NCI-H524 treated with DMSO at 0.1 percent for 48 hours (cell line): Measurements from ENCODE around the gene STAT4.

Source experiments
- DNase-seq: peaks from one replicate; lab custom pipeline; 2025; lab: John Stamatoyannopoulos, UW

Gene STAT4

DNA sequence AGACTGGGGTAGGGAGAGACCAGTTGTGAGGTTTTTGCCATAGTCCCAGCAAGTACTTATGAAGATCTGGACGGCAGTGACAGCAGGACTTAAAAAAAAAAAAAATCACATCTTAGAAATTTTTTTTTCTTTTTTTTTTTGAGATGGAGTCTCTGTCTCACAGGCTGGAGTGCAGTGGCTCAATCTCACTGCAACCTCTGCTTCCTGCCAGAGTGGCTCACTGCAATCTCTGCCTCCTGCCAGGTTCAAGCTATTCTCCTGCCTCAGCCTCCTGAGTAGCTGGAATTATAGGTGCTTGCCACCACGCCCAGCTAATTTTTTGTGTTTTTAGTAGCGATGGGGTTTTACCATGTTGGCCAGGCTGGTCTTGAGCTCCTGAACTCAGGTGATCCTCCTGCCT, 22.4 kb upstream of the STAT4 start:
- DNase-seq = no peak

DNA sequence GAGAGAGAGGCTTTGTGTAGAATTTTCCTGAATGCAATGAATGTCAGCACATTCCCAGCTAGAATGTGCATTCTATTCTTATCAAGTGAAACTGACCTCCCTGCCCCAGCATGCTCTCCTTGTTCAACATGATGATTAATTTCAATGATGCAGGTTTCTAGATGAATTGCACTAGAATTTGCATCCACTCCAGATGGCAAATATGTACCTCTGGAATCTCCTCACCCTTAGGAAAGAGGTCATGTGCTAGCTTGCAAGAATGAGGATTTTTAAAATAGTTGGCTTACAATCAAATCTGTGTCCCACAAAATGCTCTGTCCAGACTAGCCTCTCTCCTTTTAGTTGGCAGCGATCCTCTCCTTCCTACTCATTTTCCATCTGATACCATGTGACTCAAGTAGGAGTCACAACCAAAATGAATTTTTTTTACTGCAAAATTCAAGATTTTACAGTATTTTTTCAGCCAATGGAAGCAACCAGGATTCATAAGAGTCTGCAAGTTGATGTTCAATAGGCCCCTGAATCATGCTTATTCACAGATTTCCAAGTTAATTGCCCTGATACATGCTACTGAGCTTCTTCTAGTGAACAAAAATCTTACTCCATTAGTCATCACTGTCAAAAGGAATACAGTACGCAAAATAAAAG, 21.0 kb upstream of the STAT4 start:
- no peak for DNase-seq

DNA sequence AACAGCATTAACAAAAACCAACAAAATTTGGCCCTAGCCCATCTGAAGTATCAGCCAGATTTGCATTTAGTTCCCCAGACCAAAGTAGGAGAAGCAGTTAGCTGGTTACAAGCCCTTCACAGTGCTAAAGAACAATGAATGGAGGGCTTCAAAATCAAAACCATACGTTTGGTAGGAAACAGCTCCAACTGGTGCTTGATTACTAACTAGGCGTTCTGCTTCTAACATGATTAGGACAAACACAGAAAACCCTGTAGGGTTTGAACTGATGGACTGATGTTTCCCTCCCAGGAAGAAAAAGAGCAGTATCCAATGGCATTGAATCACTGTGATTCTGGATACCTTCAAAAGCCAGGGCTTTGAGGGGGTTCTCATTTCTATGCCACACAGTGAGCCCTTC, 20.5 kb upstream of the STAT4 start:
- DNase-seq = no peak

DNA sequence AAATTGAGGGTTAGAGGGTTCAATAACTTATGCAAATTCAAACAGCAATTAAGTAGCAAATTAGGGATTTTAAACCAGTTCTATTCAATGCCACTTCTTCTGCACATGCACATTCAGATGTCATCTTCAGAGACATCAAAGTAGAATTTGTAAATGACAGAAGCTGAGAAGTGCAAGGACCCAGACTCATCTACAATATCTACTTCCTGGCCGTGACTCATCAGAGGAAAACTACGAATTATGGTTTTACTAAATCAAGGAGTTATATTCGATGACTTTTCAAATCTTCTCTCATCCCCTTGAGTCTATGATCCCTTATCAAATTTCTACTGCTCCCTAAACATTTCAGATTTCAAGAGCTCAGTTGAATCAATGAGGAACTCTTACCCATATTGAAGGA, 20.0 kb upstream of the STAT4 start:
- no peak for DNase-seq

DNA sequence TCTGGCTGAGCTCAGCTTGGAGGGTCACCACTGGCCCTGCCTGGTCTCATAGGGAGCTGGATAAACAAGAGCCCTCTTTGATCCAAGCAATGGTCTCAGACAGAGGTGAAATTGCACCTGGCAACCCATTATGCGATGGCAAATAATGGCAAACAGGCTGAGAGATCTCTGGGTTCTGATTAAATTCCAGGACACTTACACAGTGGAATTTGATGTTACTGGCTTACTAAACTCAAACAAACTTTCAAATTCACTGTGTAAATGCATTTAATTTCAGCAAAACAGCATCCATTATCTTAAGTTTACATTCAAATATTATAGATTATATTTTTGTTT, 19.5 kb upstream of the STAT4 start:
- no peak for DNase-seq

DNA sequence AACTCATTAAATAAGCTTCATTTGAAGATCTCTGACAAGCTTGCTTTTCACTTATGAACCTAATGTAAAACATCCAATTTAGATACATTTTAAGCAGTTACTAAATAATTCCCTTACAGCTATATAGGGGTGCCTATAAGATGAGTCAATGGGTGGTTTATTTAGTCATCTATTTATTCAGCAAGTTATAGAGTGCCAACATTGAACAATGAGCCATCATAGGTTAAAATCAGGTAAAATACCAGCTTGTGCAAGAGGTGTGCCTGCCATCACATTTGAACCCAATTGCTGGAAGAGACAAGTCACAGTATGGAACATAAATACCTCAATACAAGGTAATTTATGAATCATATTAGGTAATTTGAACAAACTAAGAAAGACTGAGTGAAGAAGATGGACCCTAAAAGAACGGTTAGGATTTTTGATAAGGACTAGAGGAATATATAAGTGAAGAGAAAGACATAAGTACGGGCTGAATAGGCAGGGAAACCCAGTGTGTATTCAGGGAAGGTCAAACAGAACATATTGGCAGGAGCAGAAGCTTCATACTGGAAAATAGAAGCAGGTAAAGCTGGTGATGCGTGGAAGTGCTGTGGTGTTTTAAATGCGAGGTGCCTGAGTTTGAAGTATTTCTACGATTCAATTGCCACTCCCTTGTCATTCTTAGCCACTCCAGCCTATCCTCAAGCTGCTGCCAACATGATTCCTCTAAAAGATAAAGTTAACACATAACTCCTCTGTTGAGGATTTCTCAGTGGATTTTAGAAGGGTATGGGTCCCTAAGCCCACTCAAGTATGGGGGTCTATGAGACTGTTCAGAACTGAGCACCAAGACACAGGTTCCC, 18.9 kb upstream of the STAT4 start:
- no peak for DNase-seq

DNA sequence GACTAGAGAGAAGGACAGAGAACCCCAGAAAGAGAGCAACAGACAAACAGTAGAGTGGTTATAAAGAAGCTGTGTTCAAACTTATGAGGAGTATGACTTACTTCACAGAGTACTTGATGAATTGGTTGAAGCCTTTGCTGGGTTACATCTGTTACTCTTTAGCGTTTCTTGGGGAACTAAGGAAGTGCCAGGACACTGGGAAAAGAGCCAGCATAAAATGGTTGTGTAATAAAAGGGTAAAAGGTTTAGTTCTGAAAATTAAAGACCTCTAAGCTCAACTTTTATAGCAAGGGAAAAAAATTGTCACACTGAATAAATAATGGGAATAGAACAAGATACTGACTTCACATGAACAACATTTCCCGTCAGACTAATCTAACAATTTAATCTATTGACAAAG, 17.0 kb upstream of the STAT4 start:
- DNase-seq = no peak

DNA sequence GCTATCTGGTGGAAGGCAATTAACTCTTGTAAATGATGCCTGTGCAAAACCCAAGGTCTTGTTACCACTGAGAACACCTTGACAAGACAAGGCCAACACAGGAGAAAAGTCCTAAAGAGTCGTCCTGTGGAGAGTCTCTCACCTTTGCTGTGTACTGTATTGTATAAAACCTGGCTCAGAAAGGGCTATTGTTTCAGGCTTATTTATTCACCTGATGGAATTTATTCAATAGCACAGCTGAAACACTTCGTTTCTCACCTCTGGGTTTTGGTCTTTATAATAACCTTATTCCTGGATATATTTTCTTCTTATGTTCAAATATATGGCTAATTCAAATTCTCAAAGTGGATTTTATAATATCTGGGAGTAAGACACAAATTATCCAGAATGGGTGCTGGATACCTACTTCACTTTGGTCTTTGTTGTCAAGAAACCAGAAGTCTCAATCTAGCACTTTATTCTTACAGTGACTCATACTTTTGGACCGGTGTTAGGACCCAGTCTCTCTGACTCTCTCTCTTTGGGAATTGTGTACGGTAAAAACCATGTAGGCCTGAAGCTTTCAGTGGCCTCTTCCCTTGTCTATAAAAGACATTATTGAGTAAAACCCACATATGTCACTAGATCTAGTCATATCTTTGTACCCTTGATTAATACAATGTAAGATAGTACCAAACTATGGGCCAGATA, 16.1 kb upstream of the STAT4 start:
- no peak for DNase-seq

DNA sequence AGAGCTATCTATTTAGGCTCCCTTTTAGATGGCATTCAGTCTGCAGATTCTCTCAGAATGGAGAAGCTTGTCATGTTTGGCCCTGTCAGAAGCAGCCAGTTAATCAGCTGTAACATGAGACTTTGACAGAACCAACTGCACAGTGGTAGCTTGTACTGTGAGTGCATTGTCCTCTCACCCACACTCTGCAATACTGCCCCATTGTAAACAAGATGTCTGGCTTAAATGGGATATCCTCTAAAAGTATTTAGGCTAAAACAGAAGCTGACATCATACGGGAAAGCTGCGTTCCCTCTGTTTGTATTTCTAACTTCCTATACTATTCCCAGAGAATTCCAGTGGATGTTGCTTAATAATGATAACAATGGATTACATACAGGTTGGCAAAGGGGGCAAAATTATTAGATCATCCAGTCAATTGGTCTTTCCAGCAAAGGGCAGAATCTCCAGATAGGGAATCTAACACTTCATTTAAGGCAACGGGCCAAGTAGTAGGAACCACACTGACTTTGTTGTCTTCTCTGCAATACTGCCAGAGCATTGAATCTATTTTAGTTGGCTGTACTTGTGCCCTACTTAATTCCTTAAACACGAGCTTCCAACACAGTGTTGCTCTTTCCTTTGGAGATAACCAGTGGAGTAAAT, 15.4 kb upstream of the STAT4 start:
- DNase-seq = no peak

DNA sequence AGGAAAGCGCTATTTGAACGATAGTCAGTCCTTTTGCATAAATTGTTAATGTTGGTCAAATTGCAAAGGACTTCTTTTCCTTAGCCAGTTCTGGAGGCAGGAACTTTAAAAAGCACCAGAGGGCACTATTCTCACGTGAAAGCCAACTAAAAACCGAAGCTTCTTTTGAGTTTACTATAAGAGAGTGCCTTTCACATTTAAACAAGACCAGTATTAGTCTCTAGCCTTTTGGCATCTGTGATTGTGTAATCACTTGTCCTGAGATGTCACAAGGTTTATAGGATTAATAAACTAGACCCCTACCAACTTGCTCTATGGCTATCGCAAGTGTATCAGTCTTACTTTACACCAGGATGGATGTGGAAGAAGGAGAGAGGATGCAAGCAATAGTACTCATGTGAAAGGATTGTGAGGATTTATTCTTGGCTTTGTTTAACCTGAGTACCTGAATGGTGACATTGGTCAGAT, 14.4 kb upstream of the STAT4 start:
- no peak for DNase-seq

DNA sequence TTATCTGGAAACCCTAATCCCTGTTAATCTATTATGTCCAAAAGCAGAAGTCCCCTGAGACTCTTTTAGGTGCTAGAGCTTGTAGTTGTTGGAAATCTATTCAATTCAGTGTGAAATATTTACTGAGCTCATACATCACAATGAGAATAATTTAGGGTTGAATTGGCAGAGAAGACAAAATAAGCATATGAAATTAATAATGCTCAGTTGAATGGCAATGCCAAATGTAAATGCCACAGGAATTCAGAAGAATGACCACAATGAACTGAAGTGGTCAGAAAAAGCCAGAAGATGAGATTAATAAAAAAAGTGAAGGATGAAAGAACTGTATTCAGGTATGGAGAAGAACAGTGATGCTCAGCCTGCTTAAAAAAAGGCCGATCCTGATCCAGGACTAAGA, 8.0 kb upstream of the STAT4 start:
- DNase-seq = no peak

DNA sequence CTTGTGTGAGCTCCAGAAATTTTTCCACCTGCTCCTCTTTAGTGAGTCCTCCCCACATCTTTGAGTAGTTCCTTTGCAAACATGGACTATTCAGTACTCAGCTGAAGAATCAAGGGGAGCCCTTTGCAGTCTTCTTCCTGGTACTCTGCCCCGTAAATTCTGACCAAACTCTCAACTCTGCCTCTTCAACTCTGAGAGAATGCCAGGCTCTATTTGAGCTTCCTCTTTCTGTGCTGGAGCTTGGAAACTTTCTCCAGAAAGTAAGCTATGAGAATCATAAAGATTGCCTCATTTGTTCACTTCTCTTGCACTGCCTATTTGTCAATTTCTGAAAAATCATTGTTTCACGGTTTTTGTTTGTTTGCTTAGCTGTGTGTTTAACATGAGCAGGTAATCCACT, 7.4 kb upstream of the STAT4 start:
- no peak for DNase-seq

DNA sequence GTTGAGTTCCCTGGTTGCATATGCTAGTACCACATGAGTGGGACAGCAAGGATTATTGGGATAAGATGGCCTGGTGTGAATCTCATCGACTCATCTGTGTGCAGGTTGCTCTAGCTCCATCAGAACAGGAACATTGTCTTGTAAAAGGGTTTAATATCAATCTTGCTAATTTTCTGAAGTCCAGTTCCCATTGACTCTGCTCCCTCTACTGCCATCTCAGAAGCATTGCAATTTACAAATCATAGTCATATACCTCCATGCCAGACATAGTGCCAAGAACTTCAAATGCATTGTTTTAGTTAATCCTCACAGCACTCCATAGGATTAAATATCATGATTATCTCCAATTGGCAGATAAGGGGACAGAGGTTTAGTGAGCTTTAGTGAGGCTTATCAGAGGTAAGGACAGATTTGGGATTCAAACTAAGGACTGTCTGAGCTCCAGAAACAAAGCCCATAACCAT, 4.8 kb upstream of the STAT4 start:
- peak; percentile 48 for DNase-seq

DNA sequence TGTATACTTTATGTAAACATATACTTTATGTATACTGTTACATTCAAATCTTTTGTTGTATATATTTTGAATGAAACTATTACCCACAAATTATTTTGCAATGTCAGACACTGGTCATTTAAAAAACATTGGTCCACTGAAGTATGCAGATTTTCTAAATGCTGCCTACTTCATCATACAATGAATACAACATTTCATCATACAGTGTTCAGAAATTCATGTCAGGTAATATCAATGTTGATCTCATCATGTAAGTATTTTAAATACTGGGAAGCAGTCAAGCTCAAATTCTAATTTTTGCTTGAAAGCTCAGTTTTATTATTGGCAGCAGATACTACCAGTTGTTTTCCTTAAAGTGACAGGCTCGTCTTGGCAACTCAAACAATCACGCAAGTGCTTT, 2.9 kb upstream of the STAT4 start:
- DNase-seq = no peak

DNA sequence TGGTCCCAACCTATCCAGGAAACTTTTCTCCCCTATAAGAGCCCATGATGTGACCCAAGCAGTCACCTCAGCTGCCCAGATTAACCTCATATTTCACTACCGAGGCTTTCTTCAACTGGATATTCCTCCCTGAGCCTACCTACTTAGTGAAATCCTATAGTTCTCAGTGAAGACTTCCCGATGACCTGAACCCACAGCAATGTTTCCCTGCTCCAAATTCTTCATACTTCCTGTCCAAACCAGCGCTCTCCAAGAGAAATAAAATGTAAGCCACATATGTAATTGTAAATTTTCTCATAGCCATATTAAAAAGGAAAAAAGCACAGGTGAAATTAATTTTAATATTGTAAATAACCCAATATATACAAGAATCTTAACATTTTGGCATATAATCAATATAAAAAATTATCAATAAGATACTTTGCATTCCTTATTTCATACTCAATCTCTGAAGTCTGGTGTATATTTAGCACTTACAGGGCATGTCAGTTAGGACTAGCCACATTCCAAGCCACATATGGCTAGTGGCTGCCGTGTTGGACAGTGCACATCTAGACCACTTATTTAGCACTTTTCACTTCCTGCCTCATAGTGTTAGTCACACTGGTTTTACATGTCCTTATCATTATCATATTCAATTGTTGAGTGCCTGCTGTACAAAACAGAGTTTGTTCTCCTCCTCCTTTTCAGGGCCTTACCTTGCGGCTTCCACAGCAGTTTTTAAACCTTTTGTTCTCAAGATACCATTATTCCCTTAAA, 1.9 kb upstream of the STAT4 start:
- DNase-seq = no peak

DNA sequence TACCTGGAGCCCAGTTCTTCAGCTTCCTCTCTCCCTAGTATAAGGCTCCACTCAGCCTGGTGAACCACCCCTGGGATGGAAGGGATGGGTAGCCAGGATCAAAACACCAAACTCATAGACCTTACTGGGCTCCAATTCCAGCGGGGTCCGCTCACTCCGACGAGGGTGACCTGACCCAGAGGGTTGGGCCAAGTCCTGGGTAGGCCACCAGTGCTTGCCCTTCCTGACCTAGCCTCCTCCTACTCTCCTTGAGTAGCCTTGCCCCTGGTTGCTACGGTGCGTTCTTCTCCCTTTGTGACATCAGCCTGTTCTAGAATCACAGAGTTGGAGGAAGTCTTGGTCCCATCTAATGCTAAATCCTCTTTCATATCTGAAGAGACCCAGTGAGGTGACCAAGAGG, 537 bp upstream of the STAT4 start:
- DNase-seq = no peak

DNA sequence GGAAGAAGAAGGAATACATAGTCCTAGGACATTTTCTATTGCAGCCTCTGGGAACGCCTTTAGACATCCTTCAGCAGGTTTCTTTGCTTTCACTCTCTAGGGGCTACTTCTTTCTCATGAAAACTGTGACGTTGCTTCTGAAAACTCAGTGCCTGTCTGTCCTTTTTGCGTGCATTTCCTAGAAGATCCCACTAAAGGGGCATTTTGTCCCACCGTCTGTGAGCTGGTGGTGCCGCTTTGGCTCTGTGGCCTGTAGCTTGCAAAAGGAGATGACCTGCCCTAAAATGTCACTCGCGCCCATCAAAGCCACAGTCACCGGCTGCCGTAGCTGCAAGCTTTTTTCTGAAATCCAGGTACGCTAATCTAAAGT, 579 bp downstream of the STAT4 start:
- no peak for DNase-seq

DNA sequence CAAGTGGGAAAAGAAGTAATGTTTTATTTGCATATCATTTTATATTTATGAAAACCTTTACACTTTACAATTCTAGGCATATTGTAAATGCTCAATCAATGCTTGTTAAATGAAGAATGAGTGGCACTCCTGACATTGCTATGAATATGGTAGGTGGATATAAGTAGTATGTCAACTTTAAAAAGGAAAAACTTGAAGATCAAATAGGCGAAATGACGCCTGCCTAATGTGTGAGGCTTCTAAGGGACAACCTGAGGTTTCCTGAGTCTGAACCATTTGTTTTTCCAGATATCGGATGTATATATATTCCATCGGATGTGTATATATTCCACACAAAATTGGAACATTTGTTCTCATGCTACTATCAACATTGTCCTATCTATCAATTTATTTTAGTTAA, 1.4 kb downstream of the STAT4 start:
- DNase-seq = no peak

DNA sequence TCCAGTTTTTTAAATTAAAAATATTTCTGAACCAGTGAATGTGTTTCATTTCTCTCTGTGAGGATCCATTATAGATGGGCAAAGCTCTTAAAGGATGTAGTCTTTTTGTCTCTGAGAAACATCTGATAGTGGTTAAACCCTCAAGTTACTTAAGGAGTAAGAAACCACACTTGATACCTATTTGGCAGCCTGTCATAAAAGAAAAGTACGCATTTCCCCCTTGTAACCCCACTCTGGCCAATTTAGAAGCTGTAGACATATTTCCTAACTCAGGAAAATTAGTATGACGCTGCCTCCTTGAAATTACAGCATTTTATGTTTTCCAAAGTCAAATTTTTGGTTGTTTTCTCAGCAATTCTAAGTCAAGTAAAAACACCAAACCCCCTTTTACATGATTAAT, 2.0 kb downstream of the STAT4 start:
- DNase-seq = no peak

DNA sequence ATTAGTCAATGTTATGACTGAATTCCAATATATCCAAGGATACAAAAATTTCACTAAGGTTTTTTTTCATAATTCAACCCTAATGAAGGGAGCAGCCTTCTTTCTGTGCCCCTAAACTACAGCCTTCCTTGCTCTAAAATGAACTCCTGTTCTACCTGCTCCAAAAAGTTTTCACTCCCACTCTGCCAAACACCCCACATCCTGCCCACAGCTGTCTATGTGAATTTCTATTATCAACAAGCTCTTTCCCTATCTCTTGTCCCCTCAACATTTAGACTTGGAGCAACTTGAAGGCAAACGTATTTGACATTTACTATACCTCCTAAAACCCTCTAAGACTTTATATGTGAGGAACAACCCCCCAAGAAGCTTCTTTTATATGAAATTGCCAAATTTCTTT, 2.5 kb downstream of the STAT4 start:
- DNase-seq = no peak

DNA sequence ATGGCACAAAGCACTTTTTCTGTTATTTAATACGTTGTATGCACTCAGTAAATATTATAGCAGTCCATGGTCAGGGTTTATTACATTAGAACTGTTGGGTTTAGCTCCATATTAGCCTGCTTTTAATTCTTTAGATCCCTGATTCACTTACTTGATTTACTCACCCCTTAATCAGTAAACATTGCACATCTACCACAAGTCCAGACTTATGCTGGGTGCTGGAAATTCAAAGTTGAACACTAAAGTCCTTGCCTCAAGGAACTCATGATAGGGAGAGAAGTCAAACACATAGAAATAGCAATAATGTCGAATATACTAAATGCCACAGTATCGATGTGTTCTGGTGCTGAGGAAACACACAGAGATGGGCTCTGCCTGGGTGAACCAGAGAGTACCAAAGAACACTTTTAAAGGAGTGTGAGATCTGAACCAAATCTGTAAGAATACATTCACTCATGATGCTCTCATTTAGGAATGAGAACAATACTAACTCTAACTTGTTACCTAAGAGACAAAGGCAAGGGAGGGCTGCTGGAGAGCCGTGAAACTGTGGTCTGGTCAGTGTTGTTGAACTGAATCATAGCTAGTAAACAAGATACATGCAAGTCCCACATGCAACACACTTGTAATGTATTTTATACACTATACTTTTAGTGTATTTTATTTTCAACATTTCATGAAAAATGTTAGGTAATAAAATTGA, 4.9 kb downstream of the STAT4 start:
- DNase-seq = no peak
